A673 (cell line): ENCODE measurements around the gene COL5A3. TPM values are rescaled to one million over a fixed set of nuclear protein-coding genes. Genes with fewer than 3 reads are reported as not detected.

Experiments
- BruUV-seq: library from RNA; stranded (reverse); fragments of 400-500 nt; replicated peaks from 2 replicates; lab custom pipeline; 2021; lab: Mats Ljungman, UMichigan
- CTCF ChIA-PET: fragments of 300-600 bp; sonication (Branson Sonifier 250); formaldehyde crosslinking; loops from one replicate; lab custom pipeline; 2022; ENCODE audit warnings: antibody characterized with exemption; lab: Charles Lee
- POLR2A ChIA-PET: fragments of 300-600 bp; sonication (Branson Sonifier 250); formaldehyde crosslinking; loops from one replicate; lab custom pipeline; 2022; ENCODE audit warnings: antibody characterized with exemption; ENCODE audit not compliant: low non-redundant PET; lab: Charles Lee
- DNase-seq: peaks from one replicate; pipeline ENCODE4 v3.0.0-alpha.2; 2015; ENCODE audit warnings: low spot score
- H3K27ac ChIP-seq: fragments of 200-600 bp; sonication (generic); 2 replicates; pipeline ENCODE4 v1.5.1; 2016; ENCODE audit warnings: mixed run types, low read depth, mild to moderate bottlenecking, mixed read lengths, antibody characterized with exemption, low read length; ENCODE audit not compliant: poor library complexity, severe bottlenecking
- H3K27me3 ChIP-seq: fragments of 200-600 bp; sonication (generic); replicated peaks from 2 replicates; pipeline ENCODE4 v1.6.1; 2017; ENCODE audit warnings: mixed run types, low read depth, mild to moderate bottlenecking, mixed read lengths, antibody characterized with exemption, low read length; ENCODE audit not compliant: insufficient read depth, poor library complexity
- H3K36me3 ChIP-seq: fragments of 200-600 bp; sonication (generic); 2 replicates; pipeline ENCODE4 v1.6.1; 2016; ENCODE audit warnings: mixed run types, mild to moderate bottlenecking, mixed read lengths, antibody characterized with exemption, low read length; ENCODE audit not compliant: insufficient read depth, poor library complexity, severe bottlenecking
- H3K4me1 ChIP-seq: fragments of 200-600 bp; sonication (generic); 2 replicates; pipeline ENCODE4 v1.6.1; 2017; ENCODE audit warnings: mixed run types, mild to moderate bottlenecking, mixed read lengths, antibody characterized with exemption, low read length; ENCODE audit not compliant: insufficient read depth, poor library complexity, severe bottlenecking
- H3K4me3 ChIP-seq: fragments of 200-600 bp; sonication (generic); 2 replicates; pipeline ENCODE4 v1.5.1; 2016; ENCODE audit warnings: low read depth, mixed run types, mild to moderate bottlenecking, mixed read lengths, low read length; ENCODE audit not compliant: poor library complexity, severe bottlenecking
- H3K9me3 ChIP-seq: fragments of 200-600 bp; sonication (generic); 2 replicates; pipeline ENCODE4 v1.6.1; 2016; ENCODE audit warnings: mixed run types, low read depth, mild to moderate bottlenecking, mixed read lengths, antibody characterized with exemption, low read length; ENCODE audit not compliant: poor library complexity, severe bottlenecking
- EZH2 ChIP-seq: fragments of 200-600 bp; sonication (generic); IDR thresholded peaks from 2 replicates; pipeline ENCODE4 v1.6.1; 2017; ENCODE audit warnings: borderline replicate concordance, low read depth, mild to moderate bottlenecking, mixed read lengths, antibody characterized with exemption, low read length; ENCODE audit not compliant: poor library complexity, severe bottlenecking
- intact Hi-C: fragments of 100-400 bp; cut with micrococcal nuclease; formaldehyde crosslinking; loops from one replicate; pipeline ENCODE4 v1.10.0; 2022; ENCODE audit not compliant: unreplicated experiment
- total RNA-seq: library from RNA; stranded (reverse); gene quantifications from 2 replicates; pipeline ENCODE4 v1.2.3, GENCODE V29; 2021
- TF ChIP-seq, protein P1 (sequence below): fragments of 300-800, 200-600 bp; sonication (generic); conservative IDR thresholded peaks from 2 replicates; pipeline ENCODE4 v1.5.1; 2017; ENCODE audit warnings: low read depth, mild to moderate bottlenecking, antibody characterized with exemption, low read length, moderate library complexity, mixed read lengths

Gene COL5A3
- total RNA-seq, 1 experiment from 2014 or later = 6.8 TPM

DNA sequence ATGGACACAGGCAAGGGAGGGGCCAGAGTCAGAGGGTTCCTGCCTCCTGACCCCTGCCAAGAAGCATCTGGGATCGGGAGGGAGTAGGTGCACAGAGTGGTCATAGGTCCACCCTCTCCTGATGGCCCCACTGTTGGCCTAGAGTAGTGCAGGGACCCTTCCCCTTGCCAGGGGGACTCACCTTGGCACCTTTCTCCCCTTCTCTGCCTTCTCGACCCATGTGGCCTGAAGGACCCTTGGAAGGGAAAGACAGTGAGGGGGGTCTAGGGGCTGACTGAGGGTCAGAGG, 40.7 kb downstream of the COL5A3 start:
- no peak for TF ChIP-seq EZH2
- TF ChIP-seq, protein P1, sequence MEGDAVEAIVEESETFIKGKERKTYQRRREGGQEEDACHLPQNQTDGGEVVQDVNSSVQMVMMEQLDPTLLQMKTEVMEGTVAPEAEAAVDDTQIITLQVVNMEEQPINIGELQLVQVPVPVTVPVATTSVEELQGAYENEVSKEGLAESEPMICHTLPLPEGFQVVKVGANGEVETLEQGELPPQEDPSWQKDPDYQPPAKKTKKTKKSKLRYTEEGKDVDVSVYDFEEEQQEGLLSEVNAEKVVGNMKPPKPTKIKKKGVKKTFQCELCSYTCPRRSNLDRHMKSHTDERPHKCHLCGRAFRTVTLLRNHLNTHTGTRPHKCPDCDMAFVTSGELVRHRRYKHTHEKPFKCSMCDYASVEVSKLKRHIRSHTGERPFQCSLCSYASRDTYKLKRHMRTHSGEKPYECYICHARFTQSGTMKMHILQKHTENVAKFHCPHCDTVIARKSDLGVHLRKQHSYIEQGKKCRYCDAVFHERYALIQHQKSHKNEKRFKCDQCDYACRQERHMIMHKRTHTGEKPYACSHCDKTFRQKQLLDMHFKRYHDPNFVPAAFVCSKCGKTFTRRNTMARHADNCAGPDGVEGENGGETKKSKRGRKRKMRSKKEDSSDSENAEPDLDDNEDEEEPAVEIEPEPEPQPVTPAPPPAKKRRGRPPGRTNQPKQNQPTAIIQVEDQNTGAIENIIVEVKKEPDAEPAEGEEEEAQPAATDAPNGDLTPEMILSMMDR = no peak
- Histone ChIP-seq H3K27ac (no peak overlapping the region), H3K27me3 (no peaks in the 10 kb centered on the region), H3K4me3 (no peak overlapping the region), H3K9me3 (no peaks in the 10 kb centered on the region), H3K4me1 (no peaks in the 10 kb centered on the region), H3K36me3 (no peaks in the 10 kb centered on the region)
- BruUV-seq = no TSS peak
- intact Hi-C loops = no loop called here
- CTCF ChIA-PET = no interaction called here
- POLR2A ChIA-PET = no interaction called here
- DNase-seq = no peak

DNA sequence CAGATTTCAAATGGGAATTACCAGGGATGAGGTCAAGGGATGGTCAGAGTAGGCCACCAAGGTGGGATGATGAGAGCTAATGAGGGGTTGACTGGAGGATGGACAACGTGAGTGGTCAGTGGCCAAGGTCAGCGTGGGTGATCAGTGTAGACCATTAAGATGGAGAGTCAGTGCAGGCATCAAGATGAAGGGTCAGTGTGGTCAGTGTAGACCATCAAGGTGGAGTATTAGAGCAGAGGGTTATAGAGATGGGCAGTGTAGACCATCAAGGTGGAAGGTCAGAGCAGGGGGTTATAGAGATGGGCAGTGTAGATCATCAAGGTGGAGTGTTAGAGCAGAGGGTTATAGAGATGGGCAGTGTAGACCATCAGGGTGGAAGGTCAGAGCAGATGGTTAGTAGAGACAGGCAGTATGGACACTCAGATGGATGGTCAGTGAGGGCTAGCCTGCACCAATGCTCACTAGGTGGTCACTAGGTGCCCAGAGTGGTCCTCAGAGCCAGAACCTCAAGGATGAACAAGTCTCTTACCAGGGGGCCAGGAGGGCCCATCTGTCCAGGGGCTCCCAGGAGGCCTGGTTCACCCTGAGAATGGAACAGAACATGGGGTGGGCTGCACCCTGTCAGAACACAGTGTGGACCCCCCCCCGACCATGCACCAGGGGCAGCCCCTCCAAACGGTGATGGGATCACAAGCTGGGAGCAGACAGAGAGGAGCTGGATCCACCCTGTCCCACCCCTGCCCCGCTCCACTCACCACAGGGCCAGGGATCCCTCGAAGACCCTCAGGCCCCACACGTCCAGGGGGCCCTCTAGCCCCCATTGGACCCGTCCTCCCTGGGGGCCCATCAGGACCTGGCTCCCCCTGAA, 41.2 kb downstream of the COL5A3 start:
- H3K9me3 ChIP-seq = no peaks in the 10 kb centered on the region
- ChIA-PET CTCF (no interaction called here), POLR2A (no interaction called here)
- BruUV-seq = no TSS peak
- TF ChIP-seq, protein P1 = no peak
- TF ChIP-seq EZH2 = no peak
- no peaks in the 10 kb centered on the region for H3K27me3 ChIP-seq
- no peaks in the 10 kb centered on the region for H3K4me1 ChIP-seq
- no peak overlapping the region for H3K4me3 ChIP-seq
- intact Hi-C loops = no loop called here
- no peaks in the 10 kb centered on the region for H3K36me3 ChIP-seq
- no peak overlapping the region for H3K27ac ChIP-seq
- no peak for DNase-seq

- Histone ChIP-seq H3K27ac (no peak overlapping the region), H3K36me3 (no peaks in the 10 kb centered on the region), H3K4me1 (no peaks in the 10 kb centered on the region), H3K27me3 (no peaks in the 10 kb centered on the region), H3K4me3 (no peak overlapping the region), H3K9me3 (no peaks in the 10 kb centered on the region)
- TF ChIP-seq, protein P1 = no peak
- no peak for TF ChIP-seq EZH2
- intact Hi-C loops = no loop called here
- ChIA-PET CTCF (no interaction called here), POLR2A (interaction anchor here (0.6 kb wide), 1 partner anchor 77 kb away, joined by 3 read pairs; no protein-coding TSS in a partner anchor)
- BruUV-seq = no TSS peak
- no peak for DNase-seq
These were observed 43.0 kb downstream of the COL5A3 start for GRCh38 chr19:9967326-9967725.
